ENCODE data around the gene ERVH48-1.
"Not testable (repeated sequence)": the region's sequence is repeated elsewhere in the genome, so short reads cannot be mapped to it uniquely, and the experiment has no call there.

DNA sequence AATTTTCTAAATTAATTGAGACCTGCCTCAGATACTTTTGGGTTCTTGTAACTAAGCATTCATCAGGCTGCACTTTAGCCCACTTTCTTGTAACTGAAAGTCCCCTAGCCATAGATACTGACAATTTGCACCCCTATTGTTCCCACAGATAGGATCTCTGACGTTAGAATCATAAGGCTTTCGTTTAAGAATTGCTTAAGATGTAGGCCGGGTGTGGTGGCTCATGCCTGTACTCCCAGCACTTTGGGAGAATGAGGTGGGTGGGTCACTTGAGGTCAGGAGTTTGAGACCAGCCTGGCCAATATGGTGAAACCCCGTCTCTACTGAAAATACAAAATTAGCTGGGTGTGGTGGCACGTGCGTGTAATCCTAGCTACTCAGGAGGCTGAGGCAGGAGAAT, 32.7 kb upstream of the ERVH48-1 start:
- not testable (repeated sequence) for TF ChIP-seq EZH2phosphoT487 (IDR thresholded peaks at IDR 0.05; ENCODE audit: low read depth, severe bottlenecking, unreplicated experiment); CTCF (IDR thresholded peaks at IDR 0.05; ENCODE audit: poor library complexity); EZH2 (IDR thresholded peaks at IDR 0.05; ENCODE audit: borderline replicate concordance)

All from hepatocyte (in vitro differentiated cells).